Loucy (cell line): ENCODE results near the gene HCN2.
"Not testable (repeated sequence)": the region's sequence is repeated elsewhere in the genome, so short reads cannot be mapped to it uniquely, and the experiment has no call there.

ENCODE experiments used
- H2AFZ ChIP-seq: fragments of 200-600 bp; sonication (generic); 2 replicates; pipeline ENCODE4 v1.6.0; 2016; ENCODE audit warnings: antibody characterized with exemption, mild to moderate bottlenecking, low read length, moderate library complexity
- H3F3A ChIP-seq: fragments of 200-600 bp; 2 replicates; pipeline ENCODE4 v1.6.0; 2016; ENCODE audit warnings: antibody characterized with exemption, low read depth, mild to moderate bottlenecking
- H3K27me3 ChIP-seq: fragments of 200-600 bp; sonication (generic); 2 replicates; pipeline ENCODE4 v1.6.1; 2014; ENCODE audit warnings: low read length, mild to moderate bottlenecking; ENCODE audit not compliant: insufficient read depth, poor library complexity, severe bottlenecking
- H3K36me3 ChIP-seq: fragments of 200-600 bp; sonication (generic); 2 replicates; pipeline ENCODE4 v1.6.1; 2016; ENCODE audit warnings: low read length; ENCODE audit not compliant: insufficient read depth
- H3K4me1 ChIP-seq: fragments of 200-600 bp; sonication (generic); 2 replicates; pipeline ENCODE4 v1.5.1; 2014; ENCODE audit warnings: low read length, mild to moderate bottlenecking; ENCODE audit not compliant: insufficient read depth, poor library complexity, severe bottlenecking
- H3K4me2 ChIP-seq: fragments of 200-600 bp; sonication (generic); 2 replicates; pipeline ENCODE4 v1.6.0; 2014; ENCODE audit warnings: antibody characterized with exemption, low read length, low read depth, mild to moderate bottlenecking; ENCODE audit not compliant: poor library complexity, severe bottlenecking
- H3K4me3 ChIP-seq: fragments of 200-600 bp; sonication (generic); 2 replicates; pipeline ENCODE4 v1.5.1; 2014; ENCODE audit warnings: low read length, mild to moderate bottlenecking, mixed read lengths; ENCODE audit not compliant: poor library complexity, severe bottlenecking
- H3K79me2 ChIP-seq: fragments of 200-600 bp; sonication (generic); 2 replicates; pipeline ENCODE4 v1.6.1; 2014; ENCODE audit warnings: low read length; ENCODE audit not compliant: insufficient read depth
- H3K9ac ChIP-seq: fragments of 200-600 bp; sonication (generic); 2 replicates; pipeline ENCODE4 v1.6.0; 2014; ENCODE audit warnings: mild to moderate bottlenecking, low read depth, low read length, moderate library complexity; ENCODE audit not compliant: poor library complexity, severe bottlenecking
- H3K9me2 ChIP-seq: fragments of 200-600 bp; sonication (generic); replicated peaks from 2 replicates; pipeline ENCODE4 v1.6.1; 2016; ENCODE audit warnings: low read depth, low read length, mixed read lengths
- H3K9me3 ChIP-seq: fragments of 200-600 bp; sonication (generic); 2 replicates; pipeline ENCODE4 v1.6.1; 2014; ENCODE audit warnings: mild to moderate bottlenecking, antibody characterized with exemption, low read length, low read depth; ENCODE audit not compliant: insufficient read depth
- H4K20me1 ChIP-seq: fragments of 200-600 bp; sonication (generic); 2 replicates; pipeline ENCODE4 v1.6.0; 2014; ENCODE audit warnings: antibody characterized with exemption, low read length, mild to moderate bottlenecking; ENCODE audit not compliant: insufficient read depth, poor library complexity, severe bottlenecking
- EZH2phosphoT487 ChIP-seq: fragments of 200-600 bp; IDR thresholded peaks from 2 replicates; pipeline ENCODE4 v1.6.1; 2018; ENCODE audit warnings: antibody characterized with exemption, mild to moderate bottlenecking, moderate library complexity, borderline replicate concordance
- TF ChIP-seq, protein P1 (sequence below): fragments of 200-600 bp; sonication (generic); conservative IDR thresholded peaks from 2 replicates; pipeline ENCODE4 v1.5.1; 2014; ENCODE audit warnings: mild to moderate bottlenecking, antibody characterized with exemption, low read length

HCN2 gene

DNA sequence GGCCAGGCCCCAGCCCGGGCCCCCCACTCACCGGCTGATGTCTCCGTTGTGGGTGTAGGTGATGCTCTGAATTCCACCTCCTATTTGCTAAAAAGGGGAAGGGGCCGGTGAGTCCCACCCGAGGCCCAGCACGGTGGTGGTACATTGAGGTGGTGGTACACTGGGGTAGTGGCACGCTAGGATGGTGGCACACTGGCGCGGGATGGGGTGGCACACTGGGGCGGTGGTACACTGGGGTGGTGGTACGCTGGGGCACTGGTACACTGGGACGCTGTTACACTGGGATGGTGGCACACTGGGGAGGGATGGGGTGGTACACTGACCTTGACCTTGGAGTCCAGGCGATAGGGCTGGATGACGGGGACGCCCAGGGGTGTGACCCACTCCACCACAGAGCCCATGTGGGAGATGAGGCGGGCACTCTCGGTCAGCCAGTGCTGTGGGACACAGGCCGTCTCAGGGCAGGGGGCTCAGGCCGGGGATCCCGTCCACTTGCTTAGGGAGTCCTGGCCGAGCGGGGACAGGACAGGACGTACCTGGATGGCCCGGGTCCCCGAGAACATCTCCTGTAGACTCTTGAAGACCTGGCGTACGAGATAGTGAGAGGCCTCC is 29.1 kb downstream of the HCN2 start:
- Histone ChIP-seq H3K27me3 (no peaks in the 10 kb centered on the region), H2AFZ (no peak overlapping the region), H3K4me1 (no peaks in the 10 kb centered on the region), H3F3A (no peaks in the 10 kb centered on the region), H3K9ac (no peak overlapping the region), H3K9me3 (no peaks in the 10 kb centered on the region), H3K4me2 (no peak overlapping the region), H4K20me1 (no peaks in the 10 kb centered on the region), H3K4me3 (no peak overlapping the region), H3K79me2 (no peaks in the 10 kb centered on the region), H3K9me2 (no peaks in the 10 kb centered on the region), H3K36me3 (peaks cover 14% of the 10 kb centered on the region; the same call in 1 of the 2 replicates)
- no peak for TF ChIP-seq EZH2phosphoT487

DNA sequence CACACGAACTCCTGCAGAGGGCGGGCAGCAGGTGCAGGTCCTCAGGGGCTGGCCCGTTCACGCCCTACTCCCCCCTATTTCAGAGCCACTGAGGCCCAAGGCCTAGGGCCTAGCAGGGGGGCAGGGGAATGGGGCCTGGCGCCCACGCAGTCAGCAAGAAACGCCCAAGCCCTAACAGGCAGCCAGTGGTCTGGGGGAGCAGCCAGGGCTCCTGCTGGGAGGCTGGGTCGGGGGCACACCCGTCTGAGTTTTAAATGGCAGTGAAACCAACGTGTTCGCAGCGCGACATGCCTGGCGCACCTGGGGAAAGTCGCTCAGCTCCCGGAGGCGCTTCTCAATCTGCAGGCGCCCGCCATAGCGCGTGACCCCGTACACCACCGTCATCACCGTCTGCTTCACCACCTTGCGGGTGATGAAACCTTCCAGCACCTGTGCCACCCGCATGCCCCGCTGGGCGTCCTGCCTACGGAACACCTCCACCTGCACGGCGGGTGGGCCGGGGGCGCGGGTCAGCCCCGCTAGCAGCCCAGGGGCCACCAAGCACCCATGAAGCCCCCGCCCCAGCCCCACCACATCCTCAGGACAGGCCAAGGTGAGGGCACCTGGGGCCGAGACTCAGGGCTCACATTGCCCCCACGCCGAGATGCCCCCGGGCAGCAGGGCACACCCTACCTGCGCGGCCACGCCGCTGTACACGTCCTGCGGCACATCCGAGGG is 29.8 kb downstream of the HCN2 start:
- no peaks in the 10 kb centered on the region for H3K9me3 ChIP-seq
- H3K4me3 ChIP-seq, result no peak overlapping the region
- H3K4me1 ChIP-seq, result no peaks in the 10 kb centered on the region
- H3K4me2 ChIP-seq, result no peak overlapping the region
- no peak overlapping the region for H2AFZ ChIP-seq
- no peaks in the 10 kb centered on the region for H3K27me3 ChIP-seq
- no peaks in the 10 kb centered on the region for H4K20me1 ChIP-seq
- TF ChIP-seq EZH2phosphoT487, result no peak
- TF ChIP-seq, protein P1, sequence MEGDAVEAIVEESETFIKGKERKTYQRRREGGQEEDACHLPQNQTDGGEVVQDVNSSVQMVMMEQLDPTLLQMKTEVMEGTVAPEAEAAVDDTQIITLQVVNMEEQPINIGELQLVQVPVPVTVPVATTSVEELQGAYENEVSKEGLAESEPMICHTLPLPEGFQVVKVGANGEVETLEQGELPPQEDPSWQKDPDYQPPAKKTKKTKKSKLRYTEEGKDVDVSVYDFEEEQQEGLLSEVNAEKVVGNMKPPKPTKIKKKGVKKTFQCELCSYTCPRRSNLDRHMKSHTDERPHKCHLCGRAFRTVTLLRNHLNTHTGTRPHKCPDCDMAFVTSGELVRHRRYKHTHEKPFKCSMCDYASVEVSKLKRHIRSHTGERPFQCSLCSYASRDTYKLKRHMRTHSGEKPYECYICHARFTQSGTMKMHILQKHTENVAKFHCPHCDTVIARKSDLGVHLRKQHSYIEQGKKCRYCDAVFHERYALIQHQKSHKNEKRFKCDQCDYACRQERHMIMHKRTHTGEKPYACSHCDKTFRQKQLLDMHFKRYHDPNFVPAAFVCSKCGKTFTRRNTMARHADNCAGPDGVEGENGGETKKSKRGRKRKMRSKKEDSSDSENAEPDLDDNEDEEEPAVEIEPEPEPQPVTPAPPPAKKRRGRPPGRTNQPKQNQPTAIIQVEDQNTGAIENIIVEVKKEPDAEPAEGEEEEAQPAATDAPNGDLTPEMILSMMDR, result no peak
- no peaks in the 10 kb centered on the region for H3K79me2 ChIP-seq
- H3K9ac ChIP-seq, result no peak overlapping the region
- no peaks in the 10 kb centered on the region for H3K9me2 ChIP-seq
- no peaks in the 10 kb centered on the region for H3F3A ChIP-seq
- H3K36me3 ChIP-seq, result peaks cover 14% of the 10 kb centered on the region; the same call in 1 of the 2 replicates

DNA sequence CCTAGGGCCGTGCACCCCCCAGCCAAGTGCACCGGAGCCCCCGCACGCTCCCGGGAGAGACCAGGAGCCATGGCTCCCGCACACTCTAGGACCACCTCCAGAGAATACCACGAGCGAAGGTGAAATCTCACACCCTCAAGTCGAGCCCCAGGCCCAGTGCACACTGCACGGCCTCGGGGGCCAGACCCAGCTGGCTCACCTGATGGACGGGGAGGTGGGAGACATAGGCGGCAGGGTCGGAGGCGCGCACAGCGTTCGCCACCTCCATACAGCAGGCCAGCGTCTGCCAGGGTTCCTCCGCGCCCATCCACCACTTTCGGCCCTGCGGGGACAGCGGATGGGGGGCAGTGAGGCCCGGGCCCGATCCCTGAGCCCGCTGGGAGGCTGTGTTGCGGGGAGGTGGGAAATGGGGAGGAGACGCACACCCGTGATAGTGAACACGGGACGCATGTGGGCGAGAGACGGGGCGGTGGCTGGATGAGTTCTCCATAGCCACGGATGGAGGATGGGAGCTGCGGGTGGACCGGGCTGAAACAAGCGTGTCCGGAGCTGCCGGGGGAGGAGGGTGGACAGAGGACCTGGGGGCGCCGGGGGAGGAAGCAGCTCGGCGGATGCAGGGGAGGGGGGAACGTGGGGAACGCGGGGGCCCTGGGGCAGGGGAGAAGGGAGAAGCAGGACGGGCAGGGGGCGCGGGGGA is 30.6 kb downstream of the HCN2 start:
- Histone ChIP-seq H3K79me2 (no peaks in the 10 kb centered on the region), H3K4me3 (no peak overlapping the region), H3K4me2 (no peak overlapping the region), H3K4me1 (no peaks in the 10 kb centered on the region), H3K36me3 (peaks cover 14% of the 10 kb centered on the region; the same call in 1 of the 2 replicates), H4K20me1 (no peaks in the 10 kb centered on the region), H3F3A (no peaks in the 10 kb centered on the region), H2AFZ (no peak overlapping the region), H3K9ac (no peak overlapping the region), H3K27me3 (no peaks in the 10 kb centered on the region), H3K9me3 (no peaks in the 10 kb centered on the region), H3K9me2 (no peaks in the 10 kb centered on the region)
- TF ChIP-seq EZH2phosphoT487, result no peak
- TF ChIP-seq, protein P1, result no peak

GRCh38 chr19:621191-621590 is 31.5 kb downstream of the HCN2 start:
- H3K9ac ChIP-seq, H2AFZ ChIP-seq, H3K4me2 ChIP-seq, H4K20me1 ChIP-seq, H3K4me1 ChIP-seq, H3K9me3 ChIP-seq, H3F3A ChIP-seq, H3K27me3 ChIP-seq, H3K79me2 ChIP-seq, H3K9me2 ChIP-seq, H3K4me3 ChIP-seq: not testable (repeated sequence)
- H3K36me3 ChIP-seq, result peaks cover 14% of the 10 kb centered on the region; the same call in 1 of the 2 replicates
